GM18907 (cell line): ENCODE results near the gene SKI.

ENCODE experiments used
- ATAC-seq: cut with Tn5 transposase; IDR thresholded peaks from one replicate; pipeline ENCODE4 v1.9.1; 2021; ENCODE audit warnings: mild to moderate bottlenecking, moderate library complexity; ENCODE audit not compliant: unreplicated experiment

SKI gene

GRCh38 chr1:2334366-2334765, 106.2 kb downstream of the SKI start:
- ATAC-seq, result no peak

- no peak for ATAC-seq
These were observed 106.9 kb downstream of the SKI start for GRCh38 chr1:2334883-2335534.

GRCh38 chr1:2335721-2336455, 107.8 kb downstream of the SKI start:
- no peak for ATAC-seq

GRCh38 chr1:2336499-2336898, 108.4 kb downstream of the SKI start:
- no peak for ATAC-seq

GRCh38 chr1:2337081-2337480, 109.0 kb downstream of the SKI start:
- no peak for ATAC-seq

- ATAC-seq, result no peak
These were observed 109.4 kb downstream of the SKI start for GRCh38 chr1:2337501-2337900.

GRCh38 chr1:2339206-2340085, 111.3 kb downstream of the SKI start:
- no peak for ATAC-seq

- no peak for ATAC-seq
These were observed 112.2 kb downstream of the SKI start for GRCh38 chr1:2340086-2340917.

- ATAC-seq, result no peak
These were observed 112.8 kb downstream of the SKI start for GRCh38 chr1:2340918-2341254.

GRCh38 chr1:2341706-2342383, 113.7 kb downstream of the SKI start:
- ATAC-seq, result no peak

GRCh38 chr1:2342384-2343022, 114.4 kb downstream of the SKI start:
- no peak for ATAC-seq

GRCh38 chr1:2343023-2343935, 115.2 kb downstream of the SKI start:
- no peak for ATAC-seq

GRCh38 chr1:2344121-2344681, 116.1 kb downstream of the SKI start:
- no peak for ATAC-seq

GRCh38 chr1:2344744-2345296, 116.7 kb downstream of the SKI start:
- no peak for ATAC-seq

GRCh38 chr1:2345297-2346075, 117.4 kb downstream of the SKI start:
- ATAC-seq, result no peak

GRCh38 chr1:2346691-2347408, 118.7 kb downstream of the SKI start:
- no peak for ATAC-seq

GRCh38 chr1:2347409-2347785, 119.3 kb downstream of the SKI start:
- no peak for ATAC-seq
